HG02870 (cell line): ENCODE results near the gene SYNE2.
"Not testable (repeated sequence)": the region's sequence is repeated elsewhere in the genome, so short reads cannot be mapped to it uniquely, and the experiment has no call there.

Source experiments
- ATAC-seq: cut with Tn5 transposase; IDR thresholded peaks from one replicate; pipeline ENCODE4 v1.9.1; 2021; ENCODE audit warnings: mild to moderate bottlenecking, moderate library complexity; ENCODE audit not compliant: unreplicated experiment

Gene SYNE2

DNA sequence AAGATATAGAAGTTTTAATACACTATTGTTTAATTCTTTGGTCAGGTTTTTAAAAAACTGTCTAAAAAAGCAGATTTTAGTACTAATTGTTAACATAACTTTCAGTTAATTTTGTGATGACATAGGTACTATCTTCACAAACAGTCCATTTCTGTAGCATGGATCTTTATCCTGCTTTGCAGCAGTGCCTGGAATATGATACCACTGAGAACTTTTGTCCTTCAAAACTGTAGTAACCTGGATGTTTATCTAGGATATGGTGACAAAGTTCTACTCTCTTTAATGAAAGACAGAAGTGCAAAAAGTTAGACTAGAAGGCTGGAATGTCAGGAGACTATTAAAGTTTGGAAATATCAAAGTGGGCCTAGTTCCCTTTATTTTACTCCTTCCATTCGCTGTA lies 159.9 kb downstream of the SYNE2 start:
- ATAC-seq, result no peak

DNA sequence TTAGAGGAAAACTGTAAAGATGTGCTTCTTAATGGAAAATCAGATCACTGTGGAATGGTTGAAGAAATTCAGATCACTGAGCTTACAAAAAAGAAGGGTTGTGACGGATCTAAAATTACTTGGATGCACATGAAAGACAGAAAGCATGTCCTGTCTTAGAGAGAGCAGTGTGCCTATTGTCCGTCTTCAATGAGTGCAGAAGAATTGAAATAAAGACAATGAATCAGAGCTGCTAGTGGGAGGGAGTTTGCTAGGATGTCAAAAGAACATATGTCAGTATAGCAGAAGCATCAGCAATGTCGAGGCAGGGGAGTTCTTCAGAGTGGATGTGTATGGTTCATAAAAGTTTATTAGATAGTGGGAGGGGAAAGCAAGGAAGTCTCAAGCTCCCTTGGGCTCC lies 172.7 kb downstream of the SYNE2 start:
- ATAC-seq, result no peak

DNA sequence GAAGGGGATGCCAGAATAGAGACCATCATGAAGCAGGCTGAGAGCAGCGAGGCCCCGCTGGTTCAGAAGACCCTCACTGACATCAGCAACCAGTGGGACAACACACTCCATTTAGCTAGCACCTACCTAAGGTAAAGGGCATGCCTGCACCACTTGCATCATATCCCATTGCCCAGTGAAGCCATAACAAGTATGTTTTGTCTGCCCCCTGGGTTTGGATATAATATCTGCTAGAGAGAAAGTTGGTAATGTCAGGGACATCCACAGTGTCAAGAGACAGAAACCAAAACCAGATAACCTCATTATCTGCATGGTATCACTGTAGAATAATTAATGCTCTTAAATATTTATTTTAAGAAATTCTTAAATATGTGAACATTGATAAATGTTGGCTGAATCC lies 173.8 kb downstream of the SYNE2 start:
- no peak for ATAC-seq

DNA sequence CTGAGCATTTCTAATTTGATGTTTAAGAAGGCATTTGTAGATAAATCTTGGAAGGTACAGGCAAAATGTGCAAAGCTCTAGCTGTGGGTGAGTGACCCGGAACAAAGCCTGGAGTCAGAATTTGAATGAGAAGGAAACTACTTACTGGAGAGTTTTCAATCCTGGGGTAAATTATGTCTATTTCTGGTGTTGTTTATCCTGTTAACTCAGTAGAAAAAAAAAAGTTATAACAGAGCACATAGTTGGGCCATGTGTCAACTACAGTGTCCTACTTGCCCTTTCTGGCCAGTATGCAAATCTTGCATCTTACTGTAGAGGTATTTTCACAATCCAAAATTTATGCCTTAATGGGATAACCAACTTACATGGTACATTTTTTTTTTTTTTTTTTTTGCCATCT lies 182.3 kb downstream of the SYNE2 start:
- ATAC-seq, result no peak

DNA sequence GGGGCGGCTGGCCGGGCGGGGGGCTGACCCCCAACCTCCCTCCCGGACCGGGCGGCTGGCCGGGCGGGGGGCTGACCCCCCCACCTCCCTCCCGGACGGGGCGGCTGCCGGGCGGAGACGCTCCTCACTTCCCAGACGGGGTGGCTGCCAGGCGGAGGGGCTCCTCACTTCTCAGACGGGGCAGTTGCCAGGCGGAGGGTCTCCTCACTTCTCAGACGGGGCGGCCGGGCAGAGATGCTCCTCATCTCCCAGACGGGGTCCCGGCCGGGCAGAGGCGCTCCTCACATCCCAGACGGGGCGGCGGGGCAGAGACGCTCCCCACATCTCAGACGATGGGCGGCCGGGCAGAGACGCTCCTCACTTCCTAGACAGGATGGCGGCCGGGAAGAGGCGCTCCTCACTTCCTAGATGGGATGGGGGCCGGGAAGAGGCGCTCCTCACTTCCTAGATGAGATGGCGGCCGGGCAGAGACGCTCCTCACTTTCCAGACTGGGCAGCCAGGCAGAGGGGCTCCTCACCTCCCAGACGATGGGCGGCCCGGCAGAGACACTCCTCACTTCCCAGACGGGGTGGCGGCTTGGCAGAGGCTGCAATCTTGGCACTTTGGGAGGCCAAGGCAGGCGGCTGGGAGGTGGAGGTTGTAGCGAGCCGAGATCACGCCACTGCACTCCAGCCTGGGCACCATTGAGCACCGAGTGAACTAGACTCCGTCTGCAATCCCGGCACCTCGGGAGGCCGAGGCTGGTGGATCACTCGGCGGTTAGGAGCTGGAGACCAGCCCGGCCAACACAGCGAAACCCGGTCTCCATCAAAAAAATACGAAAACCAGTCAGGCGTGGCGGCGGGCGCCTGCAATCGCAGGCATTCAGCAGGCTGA lies 185.3 kb downstream of the SYNE2 start:
- not testable (repeated sequence) for ATAC-seq

DNA sequence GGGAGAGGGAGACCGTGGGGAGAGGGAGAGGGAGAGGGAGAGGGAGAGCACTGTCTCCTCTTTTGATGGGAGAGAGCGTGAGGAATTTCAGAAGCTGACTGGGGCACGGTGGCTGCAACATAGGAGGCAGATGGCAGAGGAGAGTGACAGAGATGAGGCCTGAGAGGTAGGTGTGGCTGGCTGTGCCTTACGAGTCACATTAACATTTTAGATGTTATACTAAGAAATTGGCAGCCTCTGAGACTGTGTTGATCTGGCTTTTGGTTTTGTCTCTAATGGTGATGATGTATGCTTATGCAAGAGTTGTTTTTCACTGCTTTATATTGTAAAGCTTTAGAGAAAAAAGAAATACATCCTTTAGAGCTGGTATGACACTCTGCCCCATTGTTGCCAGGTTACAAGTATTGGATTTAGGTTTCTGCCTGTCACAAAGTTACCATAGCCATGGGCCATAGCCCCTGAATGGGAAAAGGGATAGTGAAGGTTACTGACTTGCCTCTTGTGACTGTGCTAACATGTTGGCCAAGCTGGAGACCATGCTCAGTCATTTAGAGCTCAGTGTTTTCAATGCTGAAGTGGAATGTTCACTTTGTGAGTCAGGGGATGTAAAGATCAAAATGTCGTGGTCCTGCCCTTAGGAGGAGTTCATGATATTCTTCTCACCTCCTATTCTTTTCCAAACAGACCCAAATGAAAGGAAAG lies 186.2 kb downstream of the SYNE2 start:
- no peak for ATAC-seq

DNA sequence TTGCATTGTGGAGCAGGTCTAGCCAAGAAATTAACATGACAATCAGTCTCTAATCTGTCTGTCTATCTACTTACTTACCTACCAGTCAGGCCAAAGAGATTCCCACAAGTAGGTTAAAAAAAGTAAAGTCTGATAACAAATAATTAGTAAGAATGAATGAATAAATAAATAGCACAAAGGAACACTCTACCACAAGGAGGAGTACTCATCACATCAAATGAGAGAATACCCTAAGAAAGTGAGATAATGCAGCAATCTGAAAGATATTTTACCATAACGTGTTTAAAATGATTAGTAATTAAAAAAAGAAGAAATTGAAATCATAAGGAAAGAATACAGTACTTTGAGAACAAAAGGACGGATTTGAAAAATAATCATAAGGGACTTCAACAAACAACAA lies 187.2 kb downstream of the SYNE2 start:
- ATAC-seq, result no peak

DNA sequence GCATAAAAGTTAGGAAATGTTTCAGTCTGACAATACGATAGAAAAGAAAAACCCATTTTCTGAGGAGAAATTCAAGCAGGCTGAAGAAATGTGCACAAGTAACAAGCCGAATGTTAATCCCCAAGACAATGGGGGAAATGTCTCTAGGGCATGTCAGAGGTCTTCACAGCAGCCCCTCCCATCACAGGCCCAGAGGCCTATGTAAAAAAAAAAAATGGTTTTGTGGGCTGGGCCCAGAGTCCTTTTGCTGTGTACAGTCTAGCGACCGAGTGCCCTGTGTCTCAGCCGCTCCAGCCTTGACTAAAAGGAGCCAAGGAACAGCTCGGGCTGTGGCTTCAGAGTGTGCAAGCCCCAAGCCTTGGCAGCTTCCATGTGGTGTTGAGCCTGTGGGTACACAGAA lies 190.5 kb downstream of the SYNE2 start:
- not testable (repeated sequence) for ATAC-seq

DNA sequence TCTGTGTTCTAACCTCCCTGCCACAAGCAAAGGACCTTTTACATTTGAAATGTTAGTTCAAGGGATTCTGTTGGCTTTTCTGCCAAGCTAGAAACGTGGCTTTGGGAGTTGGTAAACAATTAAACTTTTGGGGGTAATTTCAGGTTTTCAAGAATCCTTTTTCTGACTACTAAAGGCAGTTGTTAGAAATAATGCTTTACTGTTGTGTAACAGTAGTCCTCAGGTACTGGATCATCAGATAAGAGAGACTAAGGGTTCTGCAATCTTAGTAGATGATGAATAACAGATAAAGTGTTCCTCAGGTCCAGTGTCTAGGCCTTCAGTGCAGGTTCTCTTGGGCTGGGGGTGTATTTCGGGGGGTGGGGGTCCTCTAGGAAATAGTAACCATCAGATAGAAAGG lies 192.3 kb downstream of the SYNE2 start:
- ATAC-seq, result no peak

DNA sequence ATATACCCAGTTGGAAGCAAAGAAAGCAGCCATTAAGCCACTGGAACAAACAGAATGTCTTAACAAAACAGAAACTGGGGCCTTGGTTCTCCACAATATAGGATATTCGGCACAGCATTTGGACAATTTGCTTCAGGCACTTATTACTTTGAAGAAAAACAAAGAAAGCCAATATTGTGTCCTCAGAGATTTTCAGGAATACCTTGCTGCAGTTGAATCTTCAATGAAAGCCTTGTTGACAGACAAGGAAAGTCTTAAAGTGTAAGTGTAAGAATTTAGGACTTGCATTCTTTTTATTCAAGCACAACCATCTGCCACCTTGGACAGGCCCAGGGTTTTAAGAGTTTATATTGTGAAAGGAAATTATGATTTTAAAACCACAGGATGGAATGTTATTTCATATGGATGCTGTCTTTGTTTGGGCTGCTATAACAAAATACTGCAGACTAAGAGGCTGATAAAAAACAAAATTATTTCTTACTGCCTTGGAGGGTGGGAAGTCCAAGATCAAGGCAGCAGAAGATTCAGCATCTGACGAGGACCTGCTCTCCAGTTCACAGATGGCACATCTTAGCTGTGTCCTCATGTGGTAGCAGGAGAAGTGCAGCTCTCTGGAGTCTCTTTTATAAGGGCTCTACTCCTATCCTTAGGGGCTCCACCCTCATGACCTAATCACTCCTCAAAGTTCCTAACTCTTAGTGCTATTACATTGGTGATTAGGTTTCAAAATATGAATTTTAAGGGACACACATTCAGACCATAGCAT lies 197.0 kb downstream of the SYNE2 start:
- no peak for ATAC-seq

DNA sequence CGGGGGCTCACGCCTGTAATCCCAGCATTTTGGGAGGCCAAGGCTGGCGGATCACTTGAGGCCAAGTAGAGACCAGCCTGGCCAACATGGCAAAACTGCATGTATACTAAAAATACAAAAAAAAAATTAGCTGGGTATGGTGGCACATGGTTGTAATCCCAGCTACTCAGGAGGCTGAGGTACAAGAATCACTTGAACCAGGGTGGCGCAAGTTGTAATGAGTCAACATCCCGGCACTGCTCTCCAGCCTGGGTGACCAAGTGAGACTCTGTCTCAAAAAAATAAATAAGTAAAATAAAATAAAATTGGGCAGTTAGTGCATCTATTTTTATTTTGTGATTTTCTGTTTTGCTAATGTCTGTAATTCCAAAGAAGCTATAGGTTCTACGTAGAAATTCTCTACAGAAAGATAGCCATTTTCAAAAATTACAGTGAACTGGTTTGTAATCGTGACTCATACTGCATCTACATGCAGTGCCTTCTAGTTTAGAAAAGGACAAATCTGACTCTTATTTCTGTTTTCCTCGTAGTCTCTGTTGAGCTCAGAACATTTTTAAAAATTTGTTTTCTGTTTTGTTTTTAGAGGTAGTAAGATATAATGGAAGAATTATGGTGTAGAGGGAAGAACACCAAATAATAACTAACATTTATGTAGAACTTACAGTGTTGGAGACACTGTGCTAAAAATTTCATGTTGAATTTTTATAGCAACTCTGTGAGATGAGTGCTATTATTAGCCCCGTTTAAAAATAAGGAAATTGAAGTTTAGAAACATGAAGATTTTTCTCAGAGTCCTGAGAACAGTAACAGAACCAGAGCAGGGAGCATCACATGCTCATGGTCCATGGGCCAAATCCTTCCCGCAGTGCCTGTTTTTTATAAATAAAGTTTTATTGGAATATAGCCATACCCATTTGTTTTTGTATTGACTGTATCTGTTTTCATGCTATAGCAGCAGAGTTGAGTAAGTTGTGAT lies 201.2 kb downstream of the SYNE2 start:
- no peak for ATAC-seq

DNA sequence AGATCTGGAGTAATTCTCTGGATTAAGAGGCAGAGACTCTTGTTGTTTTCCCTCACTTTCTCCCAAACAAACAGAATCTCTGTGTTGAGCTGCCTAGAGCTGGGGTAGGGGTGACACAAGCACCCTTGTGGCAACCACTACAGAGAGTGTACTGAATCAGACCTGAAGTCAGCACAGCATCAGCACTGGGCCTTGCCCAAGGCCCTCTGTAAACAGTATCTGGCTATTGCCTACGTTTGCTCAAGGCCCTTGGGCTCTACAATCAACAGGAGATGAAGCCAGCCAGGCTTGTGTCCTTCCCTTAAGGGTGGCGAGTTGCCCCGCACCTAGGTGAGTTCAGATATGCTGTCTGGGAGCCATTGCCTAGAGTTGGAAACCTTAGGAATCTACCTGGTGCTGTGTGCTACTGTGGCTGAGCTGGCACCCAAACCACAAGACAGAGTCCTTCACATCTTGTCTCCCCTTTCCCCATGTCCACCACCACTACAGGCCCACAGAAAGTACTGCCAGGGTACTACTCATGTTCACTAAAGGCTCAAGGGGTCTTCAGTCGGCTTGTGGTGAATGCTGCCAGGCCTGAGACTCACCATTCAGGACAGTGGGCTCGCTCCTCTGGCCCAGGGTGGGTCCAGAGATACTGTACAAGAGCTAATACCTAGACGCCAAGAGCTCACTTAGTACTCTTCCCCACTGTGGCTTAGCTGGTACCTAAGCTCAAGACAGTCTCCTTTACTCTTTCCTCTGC lies 206.8 kb downstream of the SYNE2 start:
- no peak for ATAC-seq

DNA sequence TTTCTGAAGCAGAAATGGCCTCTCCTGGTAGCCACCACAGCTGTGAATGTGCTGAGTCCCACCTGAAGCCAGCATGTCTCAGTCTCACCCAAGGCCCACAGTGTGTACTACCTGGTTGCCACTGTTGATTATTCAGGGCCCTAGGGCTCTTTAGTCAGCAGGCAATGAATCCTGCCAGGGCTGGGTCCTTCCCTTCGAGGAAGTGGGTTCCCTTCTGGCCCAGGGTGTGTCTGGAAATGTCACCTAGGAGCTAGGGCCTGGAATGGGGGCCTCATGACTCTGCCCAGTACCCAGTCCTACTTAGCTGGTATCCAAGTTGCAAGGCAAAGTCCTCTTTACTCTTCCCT lies 207.4 kb downstream of the SYNE2 start:
- ATAC-seq, result no peak

DNA sequence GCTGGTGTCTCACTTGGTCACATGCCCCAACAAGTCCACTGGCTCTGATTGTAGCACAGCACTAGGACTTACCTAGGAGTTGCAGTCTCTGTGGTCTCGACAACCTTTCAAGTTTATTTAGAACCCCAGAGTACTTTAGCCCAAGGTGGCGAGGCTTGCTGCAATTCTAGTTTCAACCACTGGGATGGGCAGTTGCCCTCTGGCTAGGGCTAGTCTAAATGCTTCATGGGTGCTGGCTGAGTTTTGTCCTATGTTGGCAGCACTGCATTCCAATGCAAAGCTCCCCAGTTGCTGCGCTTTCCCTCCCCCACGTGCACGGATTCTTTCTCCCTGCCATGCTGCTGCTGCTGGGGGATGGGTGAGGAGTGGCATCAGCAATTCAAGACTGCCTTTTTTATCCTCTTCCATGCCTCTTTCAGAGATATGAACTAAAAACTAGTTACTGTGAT lies 207.9 kb downstream of the SYNE2 start:
- ATAC-seq, result no peak

DNA sequence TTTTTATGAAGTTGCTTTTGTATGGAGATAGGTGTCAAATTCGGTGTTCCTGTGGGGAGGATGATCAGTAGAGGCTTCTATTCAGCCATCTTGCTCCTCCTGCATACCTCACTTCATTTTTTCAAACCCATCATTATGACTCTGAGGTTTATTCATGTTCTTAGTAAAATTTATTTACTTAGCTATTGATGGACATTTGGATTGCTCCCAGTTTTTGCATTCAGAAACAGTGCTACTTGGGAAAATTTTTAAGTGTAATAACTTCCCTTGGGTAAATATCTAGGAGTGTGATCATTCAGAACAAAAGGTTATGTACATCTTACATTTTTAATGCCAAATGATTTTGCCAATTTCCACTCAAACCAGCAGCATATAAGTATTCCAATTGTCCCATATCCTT lies 208.3 kb downstream of the SYNE2 start:
- ATAC-seq, result no peak

DNA sequence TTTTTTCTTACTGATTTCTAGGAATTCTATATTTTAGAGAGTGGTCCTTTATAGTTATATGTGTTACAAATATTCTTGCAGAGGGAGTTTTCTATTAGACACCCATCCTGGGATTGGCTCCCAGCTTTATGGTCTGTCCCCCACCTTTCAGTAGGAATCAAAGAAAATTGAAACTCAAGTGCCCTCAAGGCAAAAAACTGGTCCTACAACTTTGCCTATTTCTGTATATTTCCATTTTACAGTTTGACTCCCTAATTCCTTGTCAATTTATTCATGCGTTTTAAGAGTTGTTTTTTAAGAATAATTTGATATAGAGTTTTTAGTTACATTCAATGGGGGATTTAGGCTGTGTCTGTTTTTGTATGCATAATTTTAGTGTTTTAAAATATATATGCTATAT lies 208.9 kb downstream of the SYNE2 start:
- no peak for ATAC-seq

DNA sequence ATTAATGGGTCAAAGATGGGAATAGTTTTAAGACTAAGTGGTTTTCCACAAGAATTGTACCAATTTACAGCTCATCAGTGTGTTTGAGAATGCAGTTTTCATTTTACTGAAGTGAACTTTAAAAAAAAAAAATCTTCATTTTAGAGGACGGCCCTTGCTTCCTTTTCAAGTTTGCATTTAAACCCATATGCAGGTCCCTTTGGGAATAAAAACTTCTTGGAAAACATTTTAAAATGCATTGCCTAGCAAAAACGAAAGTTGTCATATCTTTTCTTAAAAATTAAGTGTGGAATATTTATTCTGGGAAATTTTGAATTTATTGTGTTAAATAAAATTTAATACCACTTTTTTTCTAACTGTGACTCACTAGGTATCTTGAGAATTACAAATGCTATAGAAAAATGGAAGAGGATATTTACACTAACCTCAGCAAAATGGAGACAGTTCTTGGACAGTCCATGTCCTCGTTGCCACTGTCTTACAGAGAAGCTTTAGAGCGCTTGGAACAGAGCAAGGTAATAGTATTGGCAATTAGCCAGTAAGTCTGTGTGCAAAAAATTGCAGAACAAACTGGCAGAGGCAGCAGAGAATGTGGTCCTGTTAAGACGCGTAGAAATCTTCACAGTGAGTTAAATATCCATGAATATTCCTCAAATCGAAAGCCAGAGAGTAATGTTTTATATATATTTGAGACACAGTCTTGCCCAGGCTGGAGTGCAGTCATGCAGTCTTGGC lies 209.7 kb downstream of the SYNE2 start:
- no peak for ATAC-seq

DNA sequence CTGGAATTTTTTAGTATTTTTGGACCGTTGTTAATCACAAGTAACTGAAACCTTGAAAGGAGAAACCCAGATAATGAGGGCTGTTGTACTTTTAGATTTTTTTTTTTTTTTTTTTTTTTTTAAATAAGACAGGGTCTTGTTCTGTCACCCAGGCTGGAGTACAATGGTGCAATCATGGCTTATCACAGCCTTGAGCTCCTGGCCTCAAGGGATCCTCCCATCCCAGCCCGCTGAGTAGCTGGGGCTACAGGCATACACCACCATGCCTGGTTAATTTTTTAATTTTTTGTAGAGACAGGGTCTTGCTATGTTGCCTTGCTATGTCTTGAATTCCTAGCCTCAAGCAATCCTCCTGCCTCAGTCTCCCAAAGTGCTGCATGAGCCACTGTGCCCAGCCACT lies 211.6 kb downstream of the SYNE2 start:
- no peak for ATAC-seq
